ENCODE results near the gene NME5.
"Not testable (repeated sequence)": the region's sequence is repeated elsewhere in the genome, so short reads cannot be mapped to it uniquely, and the experiment has no call there.

NME5 gene

DNA sequence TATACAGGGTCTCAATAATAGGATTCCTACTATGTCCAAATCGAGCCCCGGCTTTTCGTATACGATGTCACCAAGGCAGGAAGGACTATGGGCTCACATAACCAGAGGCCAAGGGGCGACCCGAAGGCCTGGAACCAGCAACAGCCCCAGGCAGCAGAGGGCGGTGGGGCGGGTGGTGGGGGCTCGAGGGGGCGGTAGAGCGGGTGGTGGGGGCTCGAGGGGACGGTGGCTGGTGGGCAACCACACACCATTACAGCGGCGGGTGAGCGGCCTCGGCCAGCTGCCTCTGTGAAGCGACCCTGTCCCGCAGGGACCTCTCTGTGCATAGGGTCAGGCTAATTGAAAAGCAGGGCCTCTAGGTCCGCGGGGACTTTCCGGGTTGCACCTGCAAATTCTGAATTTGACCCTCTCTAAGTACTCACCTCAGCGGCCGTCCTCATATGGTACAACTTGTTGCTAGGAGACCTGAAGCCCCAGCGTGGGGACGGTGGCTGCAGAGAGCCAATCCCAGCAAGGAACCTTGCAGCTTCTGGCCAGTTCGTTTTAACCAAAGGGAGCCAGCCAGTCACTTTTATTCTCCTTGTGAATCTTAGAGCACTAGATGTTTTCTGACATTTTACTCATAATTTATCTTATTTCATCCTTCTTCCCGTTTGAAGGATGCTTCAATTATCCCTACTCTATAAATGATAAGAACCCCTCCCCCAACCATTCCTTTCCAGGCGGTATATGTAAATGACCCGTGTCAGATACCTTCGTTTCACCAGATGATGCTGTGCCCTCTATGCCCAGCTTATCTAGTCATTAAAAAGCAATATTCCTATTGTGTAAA lies at the start of gene NME5:
NME5 (minus strand) TSS at position 480 of the 832 bp plus-strand sequence. CDS start 648 bp downstream, outside the sequence.
- no peak for ATAC-seq

DNA sequence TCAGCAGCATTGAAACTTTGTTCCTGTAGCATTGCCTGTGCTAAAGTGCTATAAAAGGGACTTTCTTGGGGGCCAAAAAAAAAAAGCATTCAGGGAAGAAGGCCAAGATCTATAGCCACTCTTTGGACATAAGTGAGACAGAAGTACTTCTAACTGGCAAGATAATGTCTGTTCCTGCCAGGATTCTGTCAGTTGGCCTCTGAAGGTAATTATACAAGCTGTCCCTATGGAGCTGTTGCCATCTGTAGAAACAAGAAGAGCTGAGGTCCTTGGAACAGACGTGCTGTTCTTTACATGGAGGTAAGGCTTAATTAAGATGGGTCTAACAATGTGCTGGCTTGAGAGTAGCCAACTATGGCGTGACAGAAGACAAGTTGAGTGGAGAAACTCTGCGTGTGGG lies 49.4 kb upstream of the NME5 start:
- ATAC-seq = no peak

DNA sequence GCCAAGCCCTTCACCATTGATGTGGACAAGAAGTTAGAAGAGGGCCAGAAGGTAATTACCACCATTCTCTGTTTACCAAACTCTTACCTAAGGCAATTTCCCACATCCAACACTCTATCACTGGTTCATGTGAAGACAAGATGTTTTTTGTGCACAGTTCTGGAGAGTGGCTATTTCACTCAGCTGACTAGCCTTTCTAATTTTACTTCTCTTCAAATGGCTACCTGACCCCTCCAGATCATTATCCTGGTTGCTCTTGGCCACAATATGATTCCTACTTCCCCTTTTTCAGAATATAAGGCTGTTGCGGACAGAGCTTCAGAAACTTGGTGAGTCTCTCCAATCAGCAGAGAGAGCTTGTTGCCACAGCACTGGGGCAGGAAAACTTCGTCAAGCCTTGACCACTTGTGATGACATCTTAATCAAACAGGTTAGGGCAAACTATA lies 46.8 kb upstream of the NME5 start:
- no peak for ATAC-seq

GRCh38 chr5:138182808-138183207 lies 43.6 kb upstream of the NME5 start:
- ATAC-seq = no peak

GRCh38 chr5:138180841-138181240 lies 41.6 kb upstream of the NME5 start:
- ATAC-seq = no peak

GRCh38 chr5:138180183-138180782 lies 41.1 kb upstream of the NME5 start:
- no peak for ATAC-seq

DNA sequence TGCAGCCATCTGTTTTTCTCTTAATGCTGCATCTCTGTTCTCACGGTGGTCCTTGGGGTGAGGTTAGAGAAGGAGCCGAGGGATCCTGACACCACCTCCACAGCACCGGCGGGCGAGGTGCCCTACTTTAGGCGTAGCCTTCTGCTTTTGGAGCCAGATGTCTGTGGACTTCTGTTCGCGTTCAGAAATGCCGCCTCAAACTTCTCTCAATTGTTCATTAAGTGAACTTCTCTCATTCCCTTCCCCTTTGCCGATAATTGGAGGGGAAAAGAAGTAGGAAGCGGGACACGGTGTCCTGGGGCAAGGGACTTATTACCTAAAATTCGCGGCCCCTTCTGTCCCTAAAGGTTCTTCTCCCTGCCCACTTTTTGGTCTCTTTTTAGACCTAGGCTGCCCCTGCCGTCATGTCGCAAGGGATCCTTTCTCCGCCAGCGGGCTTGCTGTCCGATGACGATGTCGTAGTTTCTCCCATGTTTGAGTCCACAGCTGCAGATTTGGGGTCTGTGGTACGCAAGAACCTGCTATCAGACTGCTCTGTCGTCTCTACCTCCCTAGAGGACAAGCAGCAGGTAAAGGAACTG lies 40.1 kb upstream of the NME5 start:
- ATAC-seq = no peak

- peak; percentile 90 for ATAC-seq
Measured at GRCh38 chr5:138178516-138179276, 39.5 kb upstream of the NME5 start, which contains the start of the genes BRD8 and KIF20A. BRD8 (minus strand) TSS chr5:138178630; CDS start chr5:138178614, 16 bp downstream. KIF20A (plus strand) TSS chr5:138179112; CDS start chr5:138179681, 569 bp downstream.

DNA sequence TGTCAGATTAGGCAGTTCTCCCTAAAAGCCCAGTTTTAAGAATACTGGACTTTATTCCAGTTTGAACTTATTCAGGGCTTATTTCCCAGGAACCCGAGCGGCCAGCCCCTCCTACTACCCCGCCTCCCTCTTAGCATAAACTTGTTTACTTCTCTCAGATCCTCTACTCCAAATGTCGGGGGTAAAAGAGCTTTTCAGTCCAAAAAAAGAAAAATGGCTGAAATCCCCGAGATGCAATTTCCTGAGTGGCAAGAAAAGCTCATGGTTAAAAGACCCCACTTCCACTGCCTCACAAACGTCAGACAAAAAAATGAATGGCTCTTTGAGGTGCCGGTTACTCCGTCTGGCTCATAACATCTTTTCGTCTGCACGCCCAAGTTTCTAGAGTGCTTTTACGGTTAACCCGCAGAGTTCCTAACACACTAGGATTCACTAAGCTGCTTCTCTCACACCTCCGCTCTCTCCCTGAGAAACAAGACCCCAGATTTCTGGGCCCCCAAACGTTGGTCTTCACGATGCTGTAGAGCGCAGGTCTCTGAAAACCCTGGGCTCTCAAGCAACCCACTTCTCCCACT lies 38.8 kb upstream of the NME5 start:
- no peak for ATAC-seq

GRCh38 chr5:138170299-138170698 lies 31.1 kb upstream of the NME5 start:
- ATAC-seq = no peak

- no peak for ATAC-seq
Measured at GRCh38 chr5:138169124-138169523, 29.9 kb upstream of the NME5 start.

DNA sequence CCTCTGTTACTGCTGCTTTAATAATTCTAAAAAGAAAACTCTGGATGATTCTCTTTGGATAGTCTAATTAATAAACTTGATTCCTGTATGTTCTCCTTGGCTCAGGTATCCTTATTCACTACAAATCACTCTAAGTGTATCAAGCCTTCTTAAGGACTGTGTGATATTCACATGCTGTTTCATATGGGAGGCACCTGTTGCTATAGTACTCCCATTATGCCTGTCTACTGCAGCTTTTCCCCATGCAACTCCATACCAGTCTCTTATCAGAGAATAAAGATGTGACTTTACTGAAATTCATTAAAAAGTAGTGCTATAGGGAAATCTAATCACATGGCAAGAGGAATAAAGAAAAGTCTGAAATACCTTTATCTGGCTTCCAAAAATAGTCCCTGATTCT lies 24.5 kb upstream of the NME5 start:
- no peak for ATAC-seq

DNA sequence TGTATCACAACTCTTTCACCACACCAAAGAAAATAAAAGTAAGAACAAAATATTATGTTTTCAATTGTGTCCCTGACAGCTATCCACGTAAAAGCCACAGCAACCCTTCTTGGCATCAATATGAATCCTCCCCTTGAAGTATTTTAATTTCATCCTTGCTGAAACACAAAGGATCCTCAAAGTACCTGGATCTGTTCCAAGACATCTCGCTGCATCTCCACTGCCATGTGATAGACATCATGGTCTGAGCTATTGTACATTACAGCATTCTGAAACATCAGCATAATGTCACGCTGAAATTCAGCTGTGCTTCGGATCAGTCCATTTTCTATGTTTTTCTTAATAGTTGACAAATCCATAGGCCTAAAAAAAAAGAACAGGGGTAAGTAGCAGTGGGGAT lies 21.5 kb upstream of the NME5 start:
- no peak for ATAC-seq

DNA sequence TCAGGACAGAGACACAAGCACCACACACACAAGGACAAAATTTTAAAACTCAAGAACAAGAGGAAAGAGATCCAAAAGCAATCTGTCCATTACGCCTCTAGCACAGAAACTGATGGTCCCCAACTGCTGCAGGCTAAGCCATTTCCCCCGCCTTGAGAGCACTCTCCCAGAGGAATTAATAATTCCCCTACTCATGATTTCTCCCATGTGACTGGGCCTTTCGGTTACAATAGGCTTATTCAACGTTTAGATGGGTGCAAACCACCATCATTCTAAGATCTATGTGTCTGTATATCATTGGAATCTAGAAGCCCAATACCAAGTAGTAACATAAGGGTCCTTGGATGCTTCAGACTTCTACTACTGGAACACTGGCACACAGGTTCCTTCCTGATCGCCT lies 20.4 kb upstream of the NME5 start:
- ATAC-seq = no peak

- no peak for ATAC-seq
Measured at GRCh38 chr5:138157626-138158025, 18.4 kb upstream of the NME5 start.

GRCh38 chr5:138155977-138156376 lies 16.7 kb upstream of the NME5 start:
- not testable (repeated sequence) for ATAC-seq

GRCh38 chr5:138149530-138149929 lies 10.3 kb upstream of the NME5 start:
- ATAC-seq = no peak

DNA sequence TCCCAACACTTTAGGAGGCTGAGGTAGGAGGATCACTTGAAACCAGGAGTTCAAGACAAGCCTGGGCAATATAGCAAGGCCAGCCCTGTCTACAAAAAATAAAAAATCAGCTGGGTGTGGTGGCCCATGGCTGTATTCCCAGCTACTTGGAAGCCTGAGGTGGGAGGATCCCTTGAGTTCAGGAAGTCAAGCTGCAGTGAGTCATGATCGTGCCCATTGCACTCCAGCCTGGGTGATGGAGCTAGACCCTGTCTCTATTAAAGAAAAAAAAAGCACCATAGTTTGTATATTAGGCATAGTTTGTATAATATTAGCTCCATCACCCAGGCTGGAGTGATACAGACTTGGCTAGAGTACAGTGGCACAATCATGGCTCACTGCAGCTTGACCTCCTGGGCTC lies 9.6 kb upstream of the NME5 start:
- ATAC-seq = no peak

DNA sequence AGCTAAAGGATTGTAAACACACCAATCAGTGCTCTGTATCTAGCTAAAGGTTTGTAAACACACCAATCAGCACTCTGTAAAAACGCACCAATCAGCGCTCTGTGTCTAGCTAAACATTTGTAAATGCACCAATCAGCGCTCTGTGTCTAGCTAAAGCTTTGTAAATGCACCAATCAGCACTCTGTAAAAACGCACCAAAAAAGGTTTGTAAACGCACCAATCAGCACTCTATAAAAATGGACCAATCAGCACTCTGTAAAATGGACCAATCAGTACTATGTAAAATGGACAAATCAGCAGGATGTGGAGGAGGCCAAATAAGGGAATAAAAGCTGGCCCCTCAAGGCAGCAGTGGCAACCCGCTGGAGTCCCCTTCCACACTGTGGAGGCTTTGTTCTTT lies 4.3 kb upstream of the NME5 start:
- ATAC-seq = not testable (repeated sequence)

DNA sequence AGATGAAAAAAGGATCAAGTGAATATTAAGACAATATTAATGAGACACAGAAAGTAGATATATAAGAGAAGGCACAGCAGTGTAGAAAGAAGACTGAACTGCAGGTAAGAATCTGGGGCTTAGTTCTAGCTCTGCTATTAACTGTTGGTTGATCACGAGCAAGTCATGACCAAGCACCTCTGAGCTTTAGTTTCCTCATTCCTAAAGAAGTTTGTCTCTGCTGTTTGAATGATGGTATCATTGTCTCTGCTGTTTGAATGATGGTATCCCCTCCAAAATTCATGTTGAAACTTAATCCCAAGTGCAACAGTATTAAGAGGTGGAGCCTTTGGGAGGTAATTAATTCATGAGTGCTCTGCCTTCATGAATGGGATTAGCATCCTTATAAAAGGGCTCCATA lies 2.5 kb upstream of the NME5 start:
- ATAC-seq = no peak

GRCh38 chr5:138140268-138140667 lies 1.0 kb upstream of the NME5 start:
- no peak for ATAC-seq

GRCh38 chr5:138139781-138140090 lies 508 bp upstream of the NME5 start:
- no peak for ATAC-seq

DNA sequence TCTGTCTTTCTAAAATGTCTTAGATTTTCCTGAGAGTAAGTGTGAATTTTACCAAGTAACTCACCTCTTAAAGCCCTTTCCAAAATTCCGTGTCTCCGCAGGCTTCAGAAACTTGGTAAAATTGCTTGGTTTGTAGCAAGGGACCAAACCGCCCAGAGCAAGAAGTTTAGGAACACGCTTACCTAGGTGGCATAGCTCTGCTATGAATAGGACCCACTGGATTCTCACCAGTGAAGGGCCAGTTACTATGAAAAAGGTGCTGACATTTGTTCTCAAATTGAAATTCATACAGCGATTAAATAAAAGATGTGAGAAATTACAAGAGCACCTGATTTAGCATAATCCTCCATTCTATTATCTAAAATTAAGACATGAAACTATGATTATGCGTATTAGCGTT lies 6.7 kb downstream of the NME5 start:
- ATAC-seq = no peak
